A549 (cell line): ENCODE results near the gene PTBP2. TPM values are rescaled to one million over a fixed set of nuclear protein-coding genes. Genes with fewer than 3 reads are reported as not detected.

Experiments used
- ATAC-seq, 2 experiments: fragments of 200-7000 bp in 1 of 2; fragments of >200 bp in 1 of 2; cut with Nextera tagmentation in 1 of 2; cut with Tn5 transposase in 1 of 2; 3 replicates each; pipeline versions ENCODE4 v1.8.0 to v1.9.1; 2018 to 2020; ENCODE audit warnings: mild to moderate bottlenecking in 1 of 2, moderate library complexity in 1 of 2
- CTCF ChIA-PET: fragments of 300-600 bp; sonication (Branson Sonifier 250); formaldehyde crosslinking; extraction: SDS; loops from one replicate; lab custom pipeline; 2021; ENCODE audit warnings: antibody characterized with exemption, inconsistent platforms; lab: Yijun Ruan, JAX
- POLR2A ChIA-PET: fragments of 350-600 bp; formaldehyde crosslinking; extraction: SDS; loops from one replicate; lab custom pipeline; 2021; ENCODE audit warnings: antibody characterized with exemption, inconsistent platforms; lab: Yijun Ruan, JAX
- DNase-seq, 2 experiments: peaks; one replicate each; pipeline versions ENCODE4 v3.0.0 to v3.0.0-alpha.2; 2011 to 2016; ENCODE audit warnings: low read depth in 1 of 2, low spot score in 1 of 2
- FAIRE-seq: peaks from 2 replicates; lab custom pipeline; 2011; peaks lifted over from hg19 to GRCh38; lab: Jason Lieb, UNC
- H3K27ac ChIP-seq, 2 experiments: fragments of >200 bp; sonication (Bioruptor Twin); formaldehyde crosslinking; 3 replicates each; pipeline ENCODE4 v1.5.1; 2016 to 2017
- H3K4me1 ChIP-seq: fragments of >200 bp; sonication (Bioruptor Twin); formaldehyde crosslinking; 3 replicates; pipeline ENCODE4 v1.6.1; 2016
- H3K4me2 ChIP-seq: fragments of >200 bp; sonication (Bioruptor Twin); formaldehyde crosslinking; 3 replicates; pipeline ENCODE4 v1.6.1; 2016
- H3K4me3 ChIP-seq: fragments of >200 bp; sonication (Bioruptor Twin); formaldehyde crosslinking; 3 replicates; pipeline ENCODE4 v1.5.1; 2016
- H3K9me3 ChIP-seq: fragments of >200 bp; sonication (Bioruptor Twin); formaldehyde crosslinking; 3 replicates; pipeline ENCODE4 v1.6.1; 2016
- BHLHE40 ChIP-seq: IDR thresholded peaks from 2 replicates; pipeline ENCODE4 v1.6.1; 2012; ENCODE audit warnings: low read depth, low read length, inconsistent platforms
- CBX2 ChIP-seq: fragments of 200-600 bp; sonication (generic); IDR thresholded peaks from 2 replicates; pipeline ENCODE4 v1.6.1; 2016; ENCODE audit warnings: low read depth, mild to moderate bottlenecking, borderline replicate concordance
- CEBPB ChIP-seq, 2 experiments: fragments of >200 bp in 1 of 2; sonication (Bioruptor Twin) in 1 of 2; formaldehyde crosslinking in 1 of 2; IDR thresholded peaks; 2 replicates each; pipeline ENCODE4 v1.6.1; 2012 to 2016
- CHD2 ChIP-seq: fragments of 150-350 bp; IDR thresholded peaks from 2 replicates; pipeline ENCODE4 v1.6.1; 2014; ENCODE audit warnings: low read length; ENCODE audit not compliant: partially characterized antibody
- CTCF ChIP-seq: fragments of >200 bp; sonication (Bioruptor Twin); formaldehyde crosslinking; IDR thresholded peaks from 3 replicates; pipeline ENCODE4 v1.5.1; 2016
- E2F6 ChIP-seq: IDR thresholded peaks from 2 replicates; pipeline ENCODE4 v1.6.1; 2012; ENCODE audit warnings: low read depth, borderline replicate concordance
- EHF ChIP-seq: fragments of 250-450 bp; sonication (Bioruptor Pico); IDR thresholded peaks from 2 replicates; pipeline ENCODE4 v1.5.0; 2020; ENCODE audit warnings: mild to moderate bottlenecking
- ELK1 ChIP-seq: fragments of 150-350 bp; IDR thresholded peaks from 2 replicates; pipeline ENCODE4 v1.6.1; 2014; ENCODE audit warnings: low read depth, mild to moderate bottlenecking, low read length
- ESRRA ChIP-seq: fragments of 150-350 bp; IDR thresholded peaks from 2 replicates; pipeline ENCODE4 v1.6.1; 2014; ENCODE audit warnings: mild to moderate bottlenecking, low read length, borderline replicate concordance
- FOSB ChIP-seq: fragments of 250-450 bp; sonication (Bioruptor Pico); IDR thresholded peaks from 2 replicates; pipeline ENCODE4 v1.5.0; 2020; ENCODE audit warnings: mild to moderate bottlenecking, moderate library complexity
- FOSL2 ChIP-seq, 2 experiments: fragments of 450-650 bp in 1 of 2; fragments of >200 bp in 1 of 2; sonication (Bioruptor Twin) in 1 of 2; formaldehyde crosslinking; IDR thresholded peaks; 2 replicates each; pipeline versions ENCODE4 v1.5.0 to v1.6.1; 2016 to 2020; ENCODE audit warnings: mild to moderate bottlenecking in 1 of 2, moderate library complexity in 1 of 2
- GATA3 ChIP-seq: IDR thresholded peaks from 2 replicates; pipeline ENCODE4 v1.6.1; 2012; ENCODE audit warnings: borderline replicate concordance
- HES2 ChIP-seq: fragments of >200 bp; sonication (Bioruptor Twin); formaldehyde crosslinking; IDR thresholded peaks from 2 replicates; pipeline ENCODE4 v1.6.1; 2016
- HOXB13 ChIP-seq: fragments of 250-450 bp; sonication (Bioruptor Pico); IDR thresholded peaks from 2 replicates; pipeline ENCODE4 v1.5.0; 2020; ENCODE audit warnings: low read depth, mild to moderate bottlenecking, moderate library complexity
- HOXB5 ChIP-seq: fragments of 250-450 bp; sonication (Bioruptor Pico); IDR thresholded peaks from 2 replicates; pipeline ENCODE4 v1.5.0; 2020; ENCODE audit warnings: mild to moderate bottlenecking, moderate library complexity
- KDM5A ChIP-seq: fragments of 200-600 bp; sonication (generic); IDR thresholded peaks from 2 replicates; pipeline ENCODE4 v1.6.1; 2016; ENCODE audit warnings: antibody characterized with exemption, mild to moderate bottlenecking
- MAFK ChIP-seq: fragments of 450-650 bp; IDR thresholded peaks from 2 replicates; pipeline ENCODE4 v1.6.1; 2014; ENCODE audit not compliant: partially characterized antibody
- MAX ChIP-seq: IDR thresholded peaks from 2 replicates; pipeline ENCODE4 v1.6.1; 2012
- NR3C1 ChIP-seq: fragments of >200 bp; sonication (Bioruptor Twin); formaldehyde crosslinking; IDR thresholded peaks from 3 replicates; pipeline ENCODE4 v1.6.1; 2017
- POLR2A ChIP-seq: IDR thresholded peaks from 2 replicates; pipeline ENCODE4 v1.6.1; 2012; ENCODE audit warnings: mild to moderate bottlenecking, low read length
- RAD21 ChIP-seq, 2 experiments: fragments of >200 bp in 1 of 2; sonication (Bioruptor Twin) in 1 of 2; formaldehyde crosslinking in 1 of 2; IDR thresholded peaks in 1 of 2; conservative IDR thresholded peaks in 1 of 2; 2 replicates in 1 of 2; 3 replicates in 1 of 2; pipeline ENCODE4 v1.6.1; 2012 to 2018; ENCODE audit warnings: inconsistent platforms in 1 of 2
- REST ChIP-seq: fragments of 200-600 bp; sonication (generic); IDR thresholded peaks from 2 replicates; pipeline ENCODE4 v1.6.1; 2016; ENCODE audit warnings: antibody characterized with exemption, mild to moderate bottlenecking, moderate library complexity
- RFX5 ChIP-seq: fragments of 450-650 bp; IDR thresholded peaks from 2 replicates; pipeline ENCODE4 v1.7.1; 2014; ENCODE audit warnings: antibody characterized with exemption, mild to moderate bottlenecking, moderate library complexity
- TFCP2L1 ChIP-seq: fragments of 250-450 bp; sonication (Bioruptor Pico); IDR thresholded peaks from 2 replicates; pipeline ENCODE4 v1.5.0; 2021; ENCODE audit warnings: mild to moderate bottlenecking
- ZC3H11A ChIP-seq: fragments of 450-650 bp; IDR thresholded peaks from 2 replicates; pipeline ENCODE4 v1.6.1; 2014; ENCODE audit warnings: antibody characterized with exemption, mild to moderate bottlenecking
- ZSCAN20 ChIP-seq: fragments of 250-450 bp; sonication (Bioruptor Pico); IDR thresholded peaks from 2 replicates; pipeline ENCODE4 v1.8.0; 2022; ENCODE audit warnings: mild to moderate bottlenecking, moderate library complexity
- WGBS: methylation state at CpG from one replicate; pipeline ENCODE4 v1.1.6; 2017; ENCODE audit errors: missing lambda C conversion rate; 5-methylcytosine and 5-hydroxymethylcytosine counted together
- polyA plus RNA-seq, 4 experiments: library from polyadenylated mRNA; depleted of rRNA in 3 of 4; stranded (reverse); fragments of >200 nt; fragmentation: RNase III in 1 of 4; extraction: RNeasy Plus Mini Kit Qiagen cat#74134 plus additional on column Dnase treatment in 1 of 4; gene quantifications; 2 replicates in 3 of 4; 3 replicates in 1 of 4; pipeline ENCODE4 v1.2.3, GENCODE V29; 2011 to 2017

The PTBP2 gene
- polyA plus RNA-seq, 2 of the 4 experiments (the other 2 are of a cell fraction): 6.1 to 20.2 TPM

- ChIA-PET POLR2A (no interaction called here), CTCF (interaction anchor here (0.7 kb wide), 1 partner anchor 89 kb away, joined by 3 read pairs; no protein-coding TSS in a partner anchor)
- H3K9me3 ChIP-seq: no peaks in the 10 kb centered on the region
- DNase-seq (no peak), ATAC-seq (no peak), FAIRE-seq (no peak)
- no peaks in the 10 kb centered on the region for H3K4me1 ChIP-seq
- H3K27ac ChIP-seq: no peak overlapping the region
- H3K4me3 ChIP-seq: no peak overlapping the region
- H3K4me2 ChIP-seq: no peak overlapping the region
- TF ChIP-seq RAD21 (conservative IDR thresholded peaks at IDR 0.05 in 1 of 2, IDR thresholded peaks at IDR 0.05 in 1 of 2) (peak in 1 of 2 experiments; percentile 29; a peak in 1 of 5 replicates), HES2 (no peak)
Measured at GRCh38 chr1:96842215-96842614, 120.6 kb downstream of the PTBP2 start.

GRCh38 chr1:96843196-96843595, 121.6 kb downstream of the PTBP2 start:
- no peak overlapping the region for H3K27ac ChIP-seq
- TF ChIP-seq MAX (no peak), ZC3H11A (no peak), FOSL2 (IDR thresholded peaks at IDR 0.05) (no peak), FOSL2 (CRISPR knock-in tag; IDR thresholded peaks at IDR 0.05) (no peak), E2F6 (no peak), POLR2A (no peak), NR3C1 (no peak), RFX5 (no peak), ELK1 (no peak), MAFK (no peak), CHD2 (no peak), BHLHE40 (no peak), TFCP2L1 (CRISPR knock-in tag) (no peak), ESRRA (no peak), GATA3 (no peak), ZSCAN20 (CRISPR knock-in tag) (no peak), KDM5A (no peak), CEBPB (IDR thresholded peaks at IDR 0.05) (no peak)
- no peak overlapping the region for H3K4me2 ChIP-seq
- WGBS: 49% methylated on average over 3 of the region's 3 CpGs
- CTCF ChIA-PET: no interaction called here
- H3K4me1 ChIP-seq: no peaks in the 10 kb centered on the region
- FAIRE-seq (no peak), ATAC-seq (no peak), DNase-seq (no peak)
- POLR2A ChIA-PET: interaction anchor here (0.7 kb wide), 1 partner anchor 341 kb away, joined by 10 read pairs; no protein-coding TSS in a partner anchor
- no peak overlapping the region for H3K4me3 ChIP-seq
- H3K9me3 ChIP-seq: no peaks in the 10 kb centered on the region

GRCh38 chr1:96843601-96844000, 122.0 kb downstream of the PTBP2 start:
- Histone ChIP-seq H3K4me2 (no peak overlapping the region), H3K9me3 (no peaks in the 10 kb centered on the region), H3K27ac (no peak overlapping the region), H3K4me1 (no peaks in the 10 kb centered on the region), H3K4me3 (no peak overlapping the region)
- CTCF ChIA-PET: no interaction called here
- WGBS: 94% methylated on average over 1 of the region's 1 CpG
- FAIRE-seq: no peak
- POLR2A ChIA-PET: interaction anchor here (0.7 kb wide), 1 partner anchor 341 kb away, joined by 10 read pairs; no protein-coding TSS in a partner anchor
- DNase-seq: no peak
- no peak for ATAC-seq
- no peak for TF ChIP-seq HOXB5 (CRISPR knock-in tag)
- TF ChIP-seq FOSB (CRISPR knock-in tag): no peak
- no peak for TF ChIP-seq ELK1
- TF ChIP-seq CBX2: no peak
- no peak for TF ChIP-seq EHF (CRISPR knock-in tag)
- no peak for TF ChIP-seq CTCF
- no peak for TF ChIP-seq REST
- TF ChIP-seq HOXB13 (CRISPR knock-in tag): no peak
